ENCODE data around the gene KRTAP2-4. TPM values are rescaled to one million over a fixed set of nuclear protein-coding genes. Genes with fewer than 3 reads are reported as not detected.

The KRTAP2-4 gene, protein sequence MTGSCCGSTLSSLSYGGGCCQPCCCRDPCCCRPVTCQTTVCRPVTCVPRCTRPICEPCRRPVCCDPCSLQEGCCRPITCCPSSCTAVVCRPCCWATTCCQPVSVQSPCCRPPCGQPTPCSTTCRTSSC
- total RNA-seq, result not detected

DNA sequence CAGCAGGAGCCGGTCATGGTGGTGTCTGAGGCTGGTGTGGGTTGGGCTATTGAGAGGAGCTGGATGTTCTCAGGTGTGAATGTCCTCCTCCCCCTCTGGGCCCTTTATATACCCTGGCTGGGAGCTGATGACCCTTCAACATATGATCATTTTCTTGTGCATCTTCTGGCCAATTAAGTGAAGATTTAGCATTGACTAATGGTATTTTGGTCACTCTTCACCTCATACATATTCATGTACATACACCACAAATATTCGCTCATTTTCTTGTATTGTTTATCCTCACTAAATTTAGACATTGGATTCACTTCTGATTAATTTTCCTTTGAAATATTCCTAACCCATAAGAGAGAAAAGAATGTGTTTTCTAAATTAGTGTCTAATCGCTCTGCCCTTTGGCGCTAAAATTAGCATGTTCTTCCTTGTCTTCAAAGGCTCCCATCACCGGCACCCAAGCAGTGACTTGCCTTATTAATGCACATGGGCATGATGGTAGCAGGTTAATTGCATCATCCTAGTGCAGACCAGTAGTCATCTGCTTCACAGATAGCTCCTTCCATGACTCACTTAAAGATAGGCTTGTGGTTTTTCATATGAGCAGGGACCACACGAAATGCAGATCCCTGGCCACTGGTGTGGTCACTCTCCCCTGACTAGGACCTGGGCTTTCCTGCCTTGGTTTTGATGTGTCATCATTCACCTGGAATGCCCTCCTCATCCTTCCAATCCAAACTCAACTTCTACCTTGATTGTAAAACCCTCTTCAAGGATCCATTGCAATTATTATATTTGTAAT is at the start of gene KRTAP2-4:
TSS of gene KRTAP2-4 (minus strand) at position 51 of the 796 bp plus-strand sequence. CDS start at position 17, 34 bp downstream.

DNA sequence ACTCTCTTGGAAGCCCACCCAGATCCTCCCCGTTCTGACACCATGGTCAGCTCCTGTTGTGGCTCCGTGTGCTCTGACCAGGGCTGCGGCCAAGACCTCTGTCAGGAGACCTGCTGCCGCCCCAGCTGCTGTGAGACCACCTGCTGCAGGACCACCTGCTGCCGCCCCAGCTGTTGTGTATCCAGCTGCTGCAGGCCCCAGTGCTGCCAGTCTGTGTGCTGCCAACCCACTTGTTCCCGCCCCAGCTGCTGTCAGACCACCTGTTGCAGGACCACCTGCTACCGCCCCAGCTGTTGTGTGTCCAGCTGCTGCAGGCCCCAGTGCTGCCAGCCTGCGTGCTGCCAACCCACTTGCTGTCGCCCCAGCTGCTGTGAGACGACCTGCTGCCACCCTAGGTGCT is 39.7 kb upstream of the KRTAP2-4 start, which contains the start of gene KRTAP4-9:
TSS of gene KRTAP4-9 (plus strand) at position 43 of the 400 bp plus-strand sequence. CDS start at position 43, 0 bp downstream.

GRCh38 chr17:41101586-41102259 is 36.0 kb upstream of the KRTAP2-4 start, which contains the start of gene KRTAP4-16:
Gene KRTAP4-16 (minus strand): TSS chr17:41102209. CDS start chr17:41102209, 0 bp downstream.

GRCh38 chr17:41098042-41098441 is 32.4 kb upstream of the KRTAP2-4 start, which contains the start of gene KRTAP4-8:
Gene KRTAP4-8 (minus strand): TSS chr17:41098142. CDS start chr17:41098084, 58 bp downstream.

DNA sequence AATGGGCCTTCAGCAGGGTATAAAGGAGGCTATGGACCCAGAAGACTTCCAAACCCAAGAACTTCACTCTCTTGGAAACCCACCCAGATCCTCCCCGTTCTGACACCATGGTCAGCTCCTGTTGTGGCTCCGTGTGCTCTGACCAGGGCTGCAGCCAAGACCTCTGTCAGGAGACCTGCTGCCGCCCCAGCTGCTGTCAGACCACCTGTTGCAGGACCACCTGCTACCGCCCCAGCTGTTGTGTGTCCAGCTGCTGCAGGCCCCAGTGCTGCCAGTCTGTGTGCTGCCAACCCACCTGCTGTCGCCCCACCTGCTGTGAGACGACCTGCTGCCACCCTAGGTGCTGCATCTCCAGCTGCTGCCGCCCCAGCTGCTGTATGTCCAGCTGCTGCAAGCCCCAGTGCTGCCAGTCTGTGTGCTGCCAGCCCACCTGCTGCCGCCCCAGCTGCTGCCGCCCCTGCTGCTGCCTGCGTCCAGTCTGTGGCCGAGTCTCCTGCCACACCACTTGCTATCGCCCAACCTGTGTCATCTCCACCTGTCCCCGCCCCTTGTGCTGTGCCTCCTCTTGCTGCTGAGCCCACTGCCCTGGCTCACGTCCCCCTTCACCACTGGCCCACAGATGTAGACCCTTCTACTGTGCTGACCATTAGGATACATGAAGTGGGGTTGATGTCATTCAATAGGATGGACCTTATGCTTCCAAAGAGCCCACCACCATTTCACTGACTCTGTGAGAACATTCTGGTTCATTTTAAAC is 18.6 kb upstream of the KRTAP2-4 start, which contains the start of gene KRTAP4-7:
TSS of gene KRTAP4-7 (plus strand) at position 51 of the 757 bp plus-strand sequence. CDS start at position 108, 57 bp downstream.

GRCh38 chr17:41060052-41060604 is 5.6 kb downstream of the KRTAP2-4 start, which contains the start of gene KRTAP2-3:
Gene KRTAP2-3 (minus strand): TSS chr17:41060114. CDS start chr17:41060050, 64 bp downstream.

GRCh38 chr17:41055130-41055529 is 10.5 kb downstream of the KRTAP2-4 start, which contains the start of gene KRTAP2-2:
Gene KRTAP2-2 (minus strand): TSS chr17:41055230. CDS start chr17:41055211, 19 bp downstream.

GRCh38 chr17:41046735-41047465 is 18.8 kb downstream of the KRTAP2-4 start, which contains the start of gene KRTAP2-1:
Gene KRTAP2-1 (minus strand): TSS chr17:41047316. CDS start chr17:41047267, 49 bp downstream.

DNA sequence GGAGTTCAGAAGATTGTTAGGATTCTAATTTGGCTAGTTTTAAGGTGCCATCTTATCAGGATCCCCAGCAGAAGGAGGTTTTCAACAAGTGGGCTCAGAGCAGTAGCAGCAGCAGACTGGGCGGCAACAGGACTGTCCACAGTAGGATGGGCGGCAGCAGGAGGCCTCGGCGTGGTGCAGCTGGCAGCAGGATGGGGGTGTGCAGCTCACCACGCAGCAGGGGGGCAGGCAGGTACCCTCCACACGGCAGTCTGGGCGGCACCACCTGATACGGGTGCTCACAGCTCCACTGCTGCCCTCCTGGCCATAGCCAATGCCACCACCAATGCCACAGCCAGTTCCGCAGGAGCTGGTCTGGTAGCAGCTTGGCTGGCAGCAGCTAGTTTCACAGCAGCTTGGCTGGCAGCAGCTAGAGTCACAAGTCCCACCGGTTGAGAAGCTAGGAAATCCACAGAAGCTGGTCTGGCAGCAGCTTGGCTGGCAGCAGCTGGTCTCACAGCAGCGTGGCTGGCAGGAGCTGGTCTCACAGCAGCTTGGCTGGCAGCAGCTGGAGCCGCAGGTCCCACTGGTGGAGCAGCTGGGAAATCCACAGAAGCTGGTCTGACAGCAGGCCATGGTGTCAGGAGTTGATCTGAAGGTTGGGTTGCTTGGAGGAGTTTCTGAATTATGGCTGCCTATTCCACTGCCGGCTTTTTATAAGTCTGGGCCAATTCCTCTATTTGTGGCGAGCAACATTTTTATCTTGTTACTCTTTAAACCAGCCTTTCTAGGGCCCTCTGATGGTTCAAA is 24.7 kb downstream of the KRTAP2-4 start, which contains the start of gene KRTAP1-1:
TSS of gene KRTAP1-1 (minus strand) at position 668 of the 789 bp plus-strand sequence. CDS start at position 615, 53 bp downstream.

GRCh38 chr17:41034346-41034935 is 31.2 kb downstream of the KRTAP2-4 start, which contains the start of gene KRTAP1-3:
Gene KRTAP1-3 (minus strand): TSS chr17:41034874. CDS start chr17:41034821, 53 bp downstream.

DNA sequence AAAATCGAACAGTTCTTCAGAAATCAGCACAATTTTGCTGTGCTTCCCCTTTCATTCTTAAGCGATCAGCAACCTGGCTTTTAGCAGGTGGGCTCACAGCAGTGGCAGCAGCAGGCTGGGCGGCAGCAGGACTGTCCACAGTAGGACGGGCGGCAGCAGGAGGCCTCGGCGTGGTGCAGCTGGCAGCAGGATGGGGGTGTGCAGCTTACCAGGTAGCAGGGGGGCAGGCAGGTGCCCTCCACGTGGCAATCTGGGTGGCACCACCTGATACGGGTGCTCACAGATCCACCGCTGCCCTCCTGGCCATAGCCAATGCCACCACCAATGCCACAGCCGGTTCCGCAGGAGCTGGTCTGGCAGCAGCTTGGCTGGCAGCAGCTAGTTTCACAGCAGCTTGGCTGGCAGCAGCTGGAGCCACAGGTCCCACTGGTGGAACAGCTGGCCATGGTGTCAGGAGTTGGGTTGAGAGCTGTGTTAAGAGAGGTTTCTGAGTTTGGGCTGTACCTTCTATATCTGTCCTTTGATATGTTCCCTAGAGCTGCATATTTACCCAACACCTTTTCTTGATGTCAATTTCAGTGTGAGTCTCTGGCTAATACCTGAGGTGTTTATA is 35.9 kb downstream of the KRTAP2-4 start, which contains the start of gene KRTAP1-4:
TSS of gene KRTAP1-4 (minus strand) at position 563 of the 613 bp plus-strand sequence. CDS start at position 446, 117 bp downstream.

GRCh38 chr17:41026715-41027471 is 38.8 kb downstream of the KRTAP2-4 start, which contains the start of gene KRTAP1-5:
Gene KRTAP1-5 (minus strand): TSS chr17:41027208. CDS start chr17:41027155, 53 bp downstream.

Other genes with a start within 250 kb of the KRTAP2-4 start
- 14.5 TPM for gene KRT10, start 243.3 kb downstream of the KRTAP2-4 start, total RNA-seq
- gene KRT12, start 198.7 kb downstream of the KRTAP2-4 start, total RNA-seq, result 50.0 TPM
- not detected for gene KRT20, start 180.6 kb downstream of the KRTAP2-4 start, total RNA-seq
- gene KRT23, start 128.2 kb downstream of the KRTAP2-4 start, total RNA-seq, result 9.0 TPM
- gene KRT39, start 98.9 kb downstream of the KRTAP2-4 start, total RNA-seq, result 0.44 TPM
- 1.4 TPM for gene KRT40, start 81.6 kb downstream of the KRTAP2-4 start, total RNA-seq
- not detected for gene KRTAP3-3, start 71.7 kb downstream of the KRTAP2-4 start, total RNA-seq
- gene KRTAP3-2, start 66.0 kb downstream of the KRTAP2-4 start, total RNA-seq, result not detected
- gene KRTAP3-1, start 56.8 kb downstream of the KRTAP2-4 start, total RNA-seq, result not detected
- gene KRTAP1-5, start 38.7 kb downstream of the KRTAP2-4 start, total RNA-seq, result not detected
- gene KRTAP1-4, start 35.7 kb downstream of the KRTAP2-4 start, total RNA-seq, result not detected
- not detected for gene KRTAP1-3, start 31.0 kb downstream of the KRTAP2-4 start, total RNA-seq
- not detected for gene KRTAP1-1, start 24.4 kb downstream of the KRTAP2-4 start, total RNA-seq
- not detected for gene KRTAP2-1, start 18.6 kb downstream of the KRTAP2-4 start, total RNA-seq
- gene KRTAP2-2, start 10.6 kb downstream of the KRTAP2-4 start, total RNA-seq, result not detected
- not detected for gene KRTAP2-3, start 5.8 kb downstream of the KRTAP2-4 start, total RNA-seq
- not detected for gene KRTAP4-7, start 18.3 kb upstream of the KRTAP2-4 start, total RNA-seq
- gene KRTAP4-8, start 32.3 kb upstream of the KRTAP2-4 start, total RNA-seq, result not detected
- gene KRTAP4-16, start 36.3 kb upstream of the KRTAP2-4 start, total RNA-seq, result not detected
- gene KRTAP4-9, start 39.5 kb upstream of the KRTAP2-4 start, total RNA-seq, result not detected
- not detected for gene KRTAP4-11, start 52.5 kb upstream of the KRTAP2-4 start, total RNA-seq
- gene KRTAP4-12, start 58.3 kb upstream of the KRTAP2-4 start, total RNA-seq, result not detected
- gene KRTAP4-6, start 74.7 kb upstream of the KRTAP2-4 start, total RNA-seq, result not detected
- not detected for gene KRTAP4-5, start 83.9 kb upstream of the KRTAP2-4 start, total RNA-seq
- not detected for gene KRTAP4-4, start 94.9 kb upstream of the KRTAP2-4 start, total RNA-seq
- not detected for gene KRTAP4-3, start 102.3 kb upstream of the KRTAP2-4 start, total RNA-seq
- not detected for gene KRTAP4-2, start 112.3 kb upstream of the KRTAP2-4 start, total RNA-seq
- not detected for gene KRTAP4-1, start 119.0 kb upstream of the KRTAP2-4 start, total RNA-seq
- not detected for gene KRTAP9-1, start 124.0 kb upstream of the KRTAP2-4 start, total RNA-seq
- gene KRTAP9-2, start 160.8 kb upstream of the KRTAP2-4 start, total RNA-seq, result not detected
- gene KRTAP9-3, start 166.6 kb upstream of the KRTAP2-4 start, total RNA-seq, result not detected
- 0.44 TPM for gene KRTAP9-8, start 172.1 kb upstream of the KRTAP2-4 start, total RNA-seq
- gene KRTAP9-4, start 183.8 kb upstream of the KRTAP2-4 start, total RNA-seq, result not detected
- gene KRTAP9-9, start 189.5 kb upstream of the KRTAP2-4 start, total RNA-seq, result not detected
- not detected for gene KRTAP9-6, start 199.5 kb upstream of the KRTAP2-4 start, total RNA-seq
- not detected for gene KRTAP9-7, start 209.8 kb upstream of the KRTAP2-4 start, total RNA-seq
- not detected for gene KRTAP29-1, start 237.0 kb upstream of the KRTAP2-4 start, total RNA-seq
- gene KRTAP16-1, start 243.4 kb upstream of the KRTAP2-4 start, total RNA-seq, result not detected
- not detected for gene KRTAP17-1, start 249.8 kb upstream of the KRTAP2-4 start, total RNA-seq

Data from camera-type eye (tissue), 1 donor.